GM19372 (cell line): ENCODE results near the gene PCIF1.
"Not testable (repeated sequence)": the region's sequence is repeated elsewhere in the genome, so short reads cannot be mapped to it uniquely, and the experiment has no call there.

Experiments
- ATAC-seq: cut with Tn5 transposase; IDR thresholded peaks from one replicate; pipeline ENCODE4 v1.9.1; 2021; ENCODE audit warnings: mild to moderate bottlenecking, low read depth, moderate library complexity; ENCODE audit not compliant: unreplicated experiment

The PCIF1 gene

GRCh38 chr20:45921337-45922189 is 12.9 kb upstream of the PCIF1 start:
- ATAC-seq = no peak

- no peak for ATAC-seq
These were observed 9.9 kb upstream of the PCIF1 start for GRCh38 chr20:45924391-45925261.

- no peak for ATAC-seq
These were observed 8.5 kb upstream of the PCIF1 start for GRCh38 chr20:45925821-45926506.

DNA sequence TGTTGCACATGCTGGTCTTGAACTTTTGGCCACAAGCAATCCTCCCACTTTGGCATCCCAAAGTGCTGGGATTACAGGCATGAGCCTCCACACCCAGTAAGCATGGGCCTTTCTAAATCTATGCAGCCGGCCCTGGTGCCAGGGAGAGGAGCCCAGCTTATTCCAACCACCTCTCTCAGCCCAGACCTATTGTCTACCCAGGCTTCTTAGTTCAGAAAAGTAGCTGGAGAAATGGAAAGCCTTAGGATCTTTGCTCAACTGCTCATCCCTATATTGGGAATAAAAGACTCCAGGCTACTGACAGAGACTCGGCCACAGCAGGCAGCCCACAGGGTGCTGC is 7.8 kb upstream of the PCIF1 start:
- no peak for ATAC-seq

DNA sequence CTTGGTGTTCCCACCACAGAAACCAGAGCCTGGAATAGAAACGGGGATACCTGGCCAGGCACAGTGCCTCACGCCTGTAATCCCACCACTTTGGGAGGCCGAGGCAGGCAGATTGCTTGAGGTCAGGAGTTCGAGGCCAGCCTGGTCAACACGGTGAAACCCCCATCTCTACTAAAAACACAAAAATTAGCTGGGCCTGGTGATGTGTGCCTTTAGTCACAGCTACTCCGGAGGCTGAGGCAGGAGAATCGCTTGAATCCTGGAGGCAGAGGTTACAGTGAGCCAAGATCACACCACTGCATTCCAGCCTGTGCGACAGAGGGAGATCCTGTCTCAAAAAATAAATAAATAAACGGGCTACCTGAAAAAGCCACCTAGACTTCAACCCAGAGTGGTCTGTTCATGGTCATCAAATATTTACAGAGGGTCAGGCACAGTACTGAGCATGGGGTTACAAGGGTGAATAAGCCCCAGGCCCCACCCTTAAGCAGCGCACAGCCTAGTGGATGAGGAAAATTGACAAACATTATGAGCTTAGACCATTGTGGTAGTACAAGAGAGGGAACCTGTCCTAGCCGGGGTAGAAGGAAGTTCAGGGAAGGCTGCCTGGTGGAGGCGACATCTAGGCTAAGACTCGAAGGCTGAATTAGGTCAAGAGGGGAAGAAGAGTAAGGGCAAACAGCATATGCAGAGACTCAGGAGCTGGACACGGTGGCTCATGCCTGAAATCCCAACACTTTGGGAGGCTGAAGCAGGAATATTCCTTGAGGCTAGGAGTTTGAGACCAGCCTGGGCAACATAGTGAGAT is 7.2 kb upstream of the PCIF1 start:
- no peak for ATAC-seq

- not testable (repeated sequence) for ATAC-seq
These were observed 2.8 kb upstream of the PCIF1 start for GRCh38 chr20:45931680-45932079.

DNA sequence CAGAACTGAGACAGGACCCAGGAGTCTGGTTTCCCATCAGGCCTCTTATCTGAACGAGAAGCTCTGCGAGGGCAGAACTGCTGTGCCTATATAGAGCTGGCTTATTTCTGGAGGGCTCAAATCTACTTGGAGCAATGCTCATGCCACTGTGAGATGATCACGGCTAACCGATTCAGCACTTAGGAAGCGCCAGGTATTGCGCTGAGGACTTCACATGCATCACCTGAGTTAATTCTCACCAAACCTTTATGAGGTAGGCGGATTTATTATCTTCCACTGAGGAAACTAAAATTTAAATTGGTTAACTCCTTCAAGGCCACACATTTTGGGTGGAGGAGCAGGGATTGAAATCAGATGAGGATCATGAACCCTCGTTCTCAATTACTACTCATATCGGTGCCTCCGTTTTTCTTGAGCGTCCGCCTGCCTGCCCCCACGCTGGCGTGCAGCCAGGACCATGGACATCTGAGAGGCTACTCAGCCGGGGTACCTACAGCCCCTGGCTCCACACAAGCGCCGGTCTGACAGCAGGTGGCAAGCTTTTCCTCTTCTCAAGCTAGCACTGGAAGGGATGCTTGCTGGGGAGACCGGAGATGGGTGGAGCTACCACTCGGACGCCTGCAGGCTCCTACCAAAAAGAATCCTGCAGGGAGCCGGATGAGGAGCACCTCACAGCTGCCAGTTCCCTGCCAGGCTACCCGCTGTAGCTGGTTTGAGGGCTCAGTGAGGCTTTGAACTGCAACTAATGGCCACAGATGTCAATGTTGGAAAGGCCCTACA is 1.0 kb upstream of the PCIF1 start:
- ATAC-seq = no peak

DNA sequence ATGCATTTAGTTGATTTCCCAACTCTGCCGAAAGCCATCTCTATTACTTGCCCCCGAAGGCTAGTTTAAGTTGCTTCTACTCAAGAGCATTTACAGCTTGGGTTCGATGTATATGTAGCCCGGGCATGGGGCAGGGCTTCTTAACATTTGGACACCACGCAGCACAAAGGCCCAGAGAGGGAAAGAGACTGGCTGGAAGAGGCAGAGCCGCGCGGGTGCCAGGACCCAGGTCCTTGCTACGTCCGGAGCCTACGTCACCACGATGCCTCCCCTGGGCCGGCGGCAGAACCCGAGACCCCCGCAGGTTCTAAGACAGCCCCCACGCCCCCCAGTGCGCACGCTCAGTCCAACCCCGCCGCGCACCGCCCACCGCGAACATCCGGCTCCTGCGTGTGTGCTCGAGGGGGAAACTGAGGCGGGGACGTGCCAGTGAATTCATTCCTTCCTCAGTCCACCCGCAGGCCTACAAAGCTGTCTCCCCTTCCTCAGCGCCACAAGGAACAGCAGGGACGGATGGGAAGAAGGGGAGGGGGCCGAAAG is 367 bp upstream of the PCIF1 start:
- peak; percentile 2 for ATAC-seq

- no peak for ATAC-seq
These were observed 1.0 kb downstream of the PCIF1 start for GRCh38 chr20:45935416-45936046.

DNA sequence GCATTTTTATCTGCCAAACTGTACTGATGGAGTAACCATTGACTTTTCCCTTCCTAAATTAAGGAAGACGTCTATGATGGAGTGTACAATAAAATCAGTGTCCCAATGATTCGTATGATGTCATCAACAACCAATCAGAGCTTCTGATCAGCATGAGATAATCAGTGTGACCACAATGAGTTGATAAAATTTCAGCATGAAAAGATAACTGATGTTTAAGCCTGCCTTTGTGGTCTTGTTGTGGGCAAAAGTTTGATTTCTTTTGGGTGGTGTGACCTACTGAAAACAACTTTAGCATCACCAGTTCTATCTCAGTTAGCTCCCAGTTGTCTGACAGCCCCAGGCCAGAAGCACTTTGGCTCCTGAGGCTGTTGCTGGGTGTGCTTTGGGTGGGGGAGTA is 3.3 kb downstream of the PCIF1 start:
- no peak for ATAC-seq

- ATAC-seq = no peak
These were observed 4.4 kb downstream of the PCIF1 start for GRCh38 chr20:45938727-45939438.

DNA sequence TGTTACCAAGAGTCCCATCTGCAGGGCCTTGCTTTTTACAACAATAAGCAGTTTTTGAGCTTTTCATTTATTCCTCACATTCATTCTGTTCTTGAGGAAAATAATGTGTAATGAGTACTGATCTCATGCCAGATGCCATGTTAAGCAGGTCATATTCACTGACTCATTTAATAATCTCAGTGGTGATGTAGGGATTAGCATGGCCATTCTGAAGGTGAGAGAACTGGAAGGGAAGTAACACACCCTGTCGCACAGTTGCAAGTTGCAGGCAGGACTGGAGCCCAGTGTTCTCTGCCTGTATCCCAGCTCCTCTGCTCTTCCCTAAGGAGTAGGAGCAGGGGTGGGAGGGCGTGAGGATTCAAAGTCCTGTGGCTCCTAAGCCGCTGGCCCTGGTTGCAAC is 5.6 kb downstream of the PCIF1 start:
- ATAC-seq = no peak

DNA sequence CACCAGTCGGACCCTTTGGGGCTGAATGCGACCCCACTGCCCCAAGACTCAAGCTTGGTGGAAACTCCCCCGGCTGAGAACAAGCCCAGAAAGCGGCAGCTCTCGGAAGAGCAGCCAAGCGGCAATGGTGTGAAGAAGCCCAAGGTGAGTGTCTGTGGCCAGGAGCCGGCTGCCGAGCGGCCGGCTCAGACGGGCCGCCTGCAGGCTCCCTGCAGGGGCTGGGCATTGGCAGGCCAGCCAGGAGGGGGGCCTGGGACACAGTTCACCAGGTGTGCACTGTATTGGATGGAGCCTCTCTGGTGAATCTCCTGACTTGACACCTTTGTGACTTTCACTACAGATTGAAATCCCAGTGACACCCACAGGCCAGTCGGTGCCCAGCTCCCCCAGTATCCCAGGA is 6.0 kb downstream of the PCIF1 start:
- ATAC-seq = no peak

GRCh38 chr20:45943613-45944012 is 9.1 kb downstream of the PCIF1 start:
- ATAC-seq = no peak

DNA sequence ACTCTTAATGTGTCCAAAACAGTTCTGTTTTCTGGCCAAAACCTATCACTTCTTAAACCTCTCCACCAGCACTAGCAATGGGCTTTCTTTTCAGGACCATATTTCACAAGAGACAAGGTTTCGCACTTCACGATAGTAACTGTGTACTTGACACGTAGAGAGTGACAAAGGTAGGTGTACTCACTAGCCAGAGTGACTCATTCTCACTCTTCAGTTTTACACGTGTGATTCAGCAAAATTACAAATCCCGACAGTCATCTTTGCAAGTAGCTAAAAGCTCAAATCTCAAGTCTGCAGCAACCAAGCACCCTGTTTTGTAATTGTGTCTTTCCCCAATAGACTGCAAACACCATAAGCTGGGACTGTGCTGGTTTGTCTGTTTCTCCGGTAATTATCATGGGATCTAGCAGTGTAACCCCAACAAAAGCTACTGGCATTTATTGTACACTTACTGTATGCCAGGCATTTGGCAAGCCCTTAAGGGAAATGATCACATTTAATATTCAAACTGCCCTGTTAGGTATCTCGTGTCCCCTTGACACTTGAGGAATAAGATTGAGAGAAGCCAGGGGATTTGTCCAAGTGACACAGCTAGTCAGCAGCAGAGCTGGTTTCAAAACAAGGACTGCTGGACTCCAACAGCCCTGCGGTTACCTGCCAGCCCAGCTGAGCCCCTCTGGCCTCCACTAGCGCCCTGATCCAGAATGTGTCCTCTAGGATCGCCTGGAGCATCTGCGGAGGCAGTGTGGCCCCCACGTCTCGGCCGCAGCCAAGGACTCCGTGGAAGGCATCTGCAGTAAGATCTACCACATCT is 9.9 kb downstream of the PCIF1 start:
- no peak for ATAC-seq

DNA sequence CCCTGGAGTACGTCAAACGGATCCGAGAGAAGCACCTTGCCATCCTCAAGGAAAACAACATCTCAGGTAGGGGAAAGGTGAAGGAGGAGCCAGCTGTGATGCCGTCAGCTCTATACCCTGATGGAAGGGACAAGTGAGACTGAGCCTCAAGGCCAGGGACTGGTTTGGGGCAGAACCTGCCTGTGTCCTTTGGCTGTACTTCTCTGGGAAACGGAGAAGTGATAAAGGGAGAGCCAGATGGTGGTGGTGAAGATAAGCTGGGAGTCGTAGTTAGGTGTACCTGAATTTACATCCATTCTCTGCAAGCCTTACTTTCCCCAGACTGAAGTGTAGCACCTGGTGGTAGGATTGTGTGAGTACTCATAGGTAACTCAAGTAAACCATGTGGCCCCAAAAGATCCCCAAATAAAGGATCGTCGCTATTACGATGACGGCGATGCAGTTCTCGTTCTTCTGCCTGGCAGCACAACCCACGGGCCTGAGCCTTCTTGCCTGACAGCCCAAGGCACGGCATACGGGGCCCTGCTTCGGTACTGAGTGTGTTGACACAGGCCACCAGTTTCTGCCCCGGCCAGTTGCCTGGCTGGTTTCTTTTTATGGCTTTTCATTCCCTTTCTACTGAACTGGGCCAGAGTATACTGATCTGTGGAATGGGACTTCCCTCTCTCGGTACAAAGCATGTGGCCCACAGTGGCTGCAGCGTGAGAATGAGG is 10.6 kb downstream of the PCIF1 start:
- ATAC-seq = no peak

- ATAC-seq = no peak
These were observed 11.2 kb downstream of the PCIF1 start for GRCh38 chr20:45945678-45946148.
